K562 (cell line): Measurements from ENCODE around the gene CDC14B. TPM values are rescaled to one million over a fixed set of nuclear protein-coding genes. Genes with fewer than 3 reads are reported as not detected.

Experiments
- ATF7 ChIP-seq: fragments of 450-650 bp; IDR thresholded peaks from 2 replicates; pipeline ENCODE4 v1.7.1; 2014; ENCODE audit warnings: mild to moderate bottlenecking, moderate library complexity
- BMI1 ChIP-seq: fragments of 150-350 bp; IDR thresholded peaks from 2 replicates; pipeline ENCODE4 v1.6.1; 2014; ENCODE audit warnings: low read length
- FOXJ2 ChIP-seq: fragments of 200-800 bp; sonication (Bioruptor generic); IDR thresholded peaks from 2 replicates; pipeline ENCODE4 v1.6.1; 2016; ENCODE audit warnings: missing genetic modification characterization, missing compliant biosample characterization
- L3MBTL2 ChIP-seq: fragments of 450-650 bp; IDR thresholded peaks from 2 replicates; pipeline ENCODE4 v1.6.1; 2016; ENCODE audit warnings: mild to moderate bottlenecking, moderate library complexity
- MTA3 ChIP-seq: fragments of 450-650 bp; formaldehyde crosslinking; IDR thresholded peaks from 2 replicates; pipeline ENCODE4 v1.6.1; 2017; ENCODE audit warnings: mild to moderate bottlenecking, borderline replicate concordance
- NCOA1 ChIP-seq: fragments of 450-650 bp; IDR thresholded peaks from 2 replicates; pipeline ENCODE4 v1.6.1; 2016; ENCODE audit warnings: low read depth
- NR2C2 ChIP-seq, 2 experiments: fragments of 200-800 bp in 1 of 2; sonication (Bioruptor generic) in 1 of 2; sonication (generic) in 1 of 2; formaldehyde crosslinking in 1 of 2; IDR thresholded peaks; 2 replicates each; pipeline versions ENCODE4 v1.6.1 to v1.8.0; 2016 to 2022; ENCODE audit warnings: mild to moderate bottlenecking in 1 of 2, missing compliant biosample characterization in 1 of 2, missing genetic modification characterization in 1 of 2, missing genetic modification reagents in 1 of 2
- POLR2AphosphoS5 ChIP-seq: IDR thresholded peaks from 2 replicates; pipeline ENCODE4 v1.6.1; 2011; ENCODE audit warnings: mild to moderate bottlenecking, low read depth, low read length, moderate library complexity; ENCODE audit not compliant: control insufficient read depth, insufficient read depth
- POLR2G ChIP-seq: fragments of 200-400 bp; formaldehyde crosslinking; IDR thresholded peaks from 2 replicates; pipeline ENCODE4 v1.6.1; 2017; ENCODE audit warnings: low read depth, mild to moderate bottlenecking, antibody characterized with exemption, low read length, moderate library complexity
- RBFOX2 ChIP-seq: fragments of 200-400 bp; formaldehyde crosslinking; IDR thresholded peaks from 2 replicates; pipeline ENCODE4 v1.6.1; 2017; ENCODE audit warnings: low read depth, mild to moderate bottlenecking, low read length, moderate library complexity
- RBM25 ChIP-seq: fragments of 200-400 bp; formaldehyde crosslinking; IDR thresholded peaks from 2 replicates; pipeline ENCODE4 v1.6.1; 2018; ENCODE audit warnings: low read length, low read depth, moderate library complexity; ENCODE audit not compliant: severe bottlenecking
- SRSF7 ChIP-seq: fragments of 200-400 bp; formaldehyde crosslinking; optimal IDR thresholded peaks from 2 replicates; pipeline ENCODE3; 2017; ENCODE audit warnings: mild to moderate bottlenecking, low read depth, low read length
- TARDBP ChIP-seq: fragments of 450-650 bp; IDR thresholded peaks from 2 replicates; pipeline ENCODE4 v1.6.1; 2016
- TBL1XR1 ChIP-seq, 2 experiments: IDR thresholded peaks; 2 replicates each; pipeline ENCODE4 v1.6.1; 2012; ENCODE audit warnings: improper control_type of control experiment in 2 of 2, low read length in 2 of 2, mild to moderate bottlenecking in 1 of 2
- ZKSCAN8 ChIP-seq: fragments of 200-800 bp; sonication (Bioruptor generic); IDR thresholded peaks from 2 replicates; pipeline ENCODE4 v1.6.1; 2016; ENCODE audit warnings: missing genetic modification characterization, missing compliant biosample characterization
- polyA plus RNA-seq, 8 experiments: library from polyadenylated mRNA; depleted of rRNA in 4 of 8; stranded (reverse) in 5 of 8; unstranded in 3 of 8; fragments of >200 nt; fragmentation: Nextera tagmentation in 2 of 8; fragmentation: Illumina TruSeq in 1 of 8; extraction: Ambion mirVana in 2 of 8; extraction: Trizol in 1 of 8; gene quantifications; 2 replicates each; pipeline versions ENCODE4 v1.2.1 to v1.2.3, GENCODE V29; 2011 to 2014; ENCODE audit warnings: inconsistent platforms in 1 of 8, missing spikeins in 1 of 8
- total RNA-seq, 7 experiments: library from RNA; depleted of rRNA in 6 of 7; stranded (reverse); fragments of >200 nt in 6 of 7; fragmentation: Illumina TruSeq in 2 of 7; extraction: Trizol in 2 of 7; gene quantifications; 2 replicates each; pipeline versions ENCODE4 v1.2.1 to v1.2.3, GENCODE V29; 2011 to 2021; ENCODE audit warnings: low replicate concordance in 1 of 7
- TF ChIP-seq, protein P1 (sequence below), 2 experiments: IDR thresholded peaks; 2 replicates each; pipeline ENCODE4 v1.6.1; 2012; ENCODE audit warnings: improper control_type of control experiment in 2 of 2, low read depth in 2 of 2, low read length in 2 of 2, borderline replicate concordance in 1 of 2
- TF ChIP-seq, protein P2 (sequence below), 3 experiments: IDR thresholded peaks in 2 of 3; conservative IDR thresholded peaks in 1 of 3; 2 replicates each; pipeline ENCODE4 v1.5.1; 2011 to 2012; ENCODE audit warnings: low read length in 3 of 3, mild to moderate bottlenecking in 3 of 3, control low read depth in 2 of 3, improper control_type of control experiment in 1 of 3, inconsistent platforms in 1 of 3, low read depth in 1 of 3, mixed read lengths in 1 of 3, moderate library complexity in 1 of 3; ENCODE audit not compliant: insufficient read depth in 2 of 3
- TF ChIP-seq, protein P3 (sequence below), 2 experiments: fragments of 200-800 bp in 1 of 2; sonication (Bioruptor generic) in 1 of 2; sonication (generic) in 1 of 2; formaldehyde crosslinking in 1 of 2; IDR thresholded peaks in 1 of 2; conservative IDR thresholded peaks in 1 of 2; 2 replicates each; pipeline versions ENCODE4 v1.5.0 to v1.6.1; 2016 to 2020; ENCODE audit warnings: missing compliant biosample characterization in 1 of 2, missing genetic modification characterization in 1 of 2, missing genetic modification reagents in 1 of 2
- TF ChIP-seq, protein P4 (sequence below): fragments of 250-450 bp; sonication (Bioruptor Pico); IDR thresholded peaks from 2 replicates; pipeline ENCODE4 v1.4.0; 2020; ENCODE audit warnings: mild to moderate bottlenecking, moderate library complexity

The CDC14B gene
- total and polyA plus RNA-seq, 9 of the 15 experiments (the other 6 are each of a cell fraction or from before 2014, with no cell fraction given): 1.4 to 6.0 (median 3.8) TPM

DNA sequence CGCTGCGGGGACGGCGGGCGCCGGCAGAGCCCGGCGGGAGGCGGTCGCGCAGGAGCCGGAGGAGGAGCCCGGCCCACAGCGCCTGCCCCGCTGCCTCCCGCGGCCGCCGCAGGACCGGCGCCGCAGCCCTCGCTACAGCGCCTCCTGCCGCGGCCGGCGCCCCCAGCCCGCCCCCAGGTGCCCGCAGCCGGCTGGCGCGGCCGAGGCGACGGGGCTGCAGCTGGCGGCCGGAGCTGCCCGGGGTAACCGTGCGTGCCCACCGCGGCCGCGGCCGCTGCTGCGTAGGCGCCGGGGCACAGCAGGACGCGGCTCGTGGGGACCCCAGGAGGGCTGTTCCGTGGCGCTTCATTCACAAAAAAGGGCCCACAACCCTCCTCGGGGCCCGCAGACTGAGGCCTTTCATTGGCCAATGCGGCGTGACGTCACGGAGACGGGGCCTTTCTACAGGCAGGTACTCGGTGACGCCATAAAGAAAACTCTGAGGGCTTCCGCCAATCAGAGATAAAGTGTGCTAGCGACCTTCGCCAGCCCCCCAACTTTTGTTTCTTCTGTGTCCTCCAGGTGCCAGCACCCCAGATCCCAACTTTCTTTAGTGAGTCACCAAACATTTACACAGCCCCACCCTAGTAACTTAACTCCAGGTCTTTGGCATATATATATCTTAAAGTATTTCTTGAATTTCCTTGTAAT, at the start of gene CDC14B (continued):
- TF ChIP-seq L3MBTL2 (peak; percentile 35; the same call in 1 of the 2 replicates), MTA3 (peak; percentile 94), BMI1 (no peak), ATF7 (peak; percentile 90), RBM25 (peak; percentile 26), POLR2AphosphoS5 (no peak), TARDBP (peak; percentile 77; the same call in 1 of the 2 replicates), POLR2G (peak; percentile 56; the same call in 1 of the 2 replicates), ZKSCAN8 (CRISPR knock-in tag) (no peak), NR2C2 (CRISPR knock-in tag; IDR thresholded peaks at IDR 0.05) (no peak), NR2C2 (tag; IDR thresholded peaks at IDR 0.05) (0 out of 2 replicates have a peak, but pooled peaks have one; percentile 15), SRSF7 (no peak), FOXJ2 (no peak), RBFOX2 (peak; percentile 48; the same call in 1 of the 2 replicates), TBL1XR1 (IDR thresholded peaks at IDR 0.05; ENCODE audit: low read length in 2 of 2) (peak in 1 of 2 experiments; percentile 36; a peak in 1 of 4 replicates), NCOA1 (peak; percentile 79)
- TF ChIP-seq, protein P1, sequence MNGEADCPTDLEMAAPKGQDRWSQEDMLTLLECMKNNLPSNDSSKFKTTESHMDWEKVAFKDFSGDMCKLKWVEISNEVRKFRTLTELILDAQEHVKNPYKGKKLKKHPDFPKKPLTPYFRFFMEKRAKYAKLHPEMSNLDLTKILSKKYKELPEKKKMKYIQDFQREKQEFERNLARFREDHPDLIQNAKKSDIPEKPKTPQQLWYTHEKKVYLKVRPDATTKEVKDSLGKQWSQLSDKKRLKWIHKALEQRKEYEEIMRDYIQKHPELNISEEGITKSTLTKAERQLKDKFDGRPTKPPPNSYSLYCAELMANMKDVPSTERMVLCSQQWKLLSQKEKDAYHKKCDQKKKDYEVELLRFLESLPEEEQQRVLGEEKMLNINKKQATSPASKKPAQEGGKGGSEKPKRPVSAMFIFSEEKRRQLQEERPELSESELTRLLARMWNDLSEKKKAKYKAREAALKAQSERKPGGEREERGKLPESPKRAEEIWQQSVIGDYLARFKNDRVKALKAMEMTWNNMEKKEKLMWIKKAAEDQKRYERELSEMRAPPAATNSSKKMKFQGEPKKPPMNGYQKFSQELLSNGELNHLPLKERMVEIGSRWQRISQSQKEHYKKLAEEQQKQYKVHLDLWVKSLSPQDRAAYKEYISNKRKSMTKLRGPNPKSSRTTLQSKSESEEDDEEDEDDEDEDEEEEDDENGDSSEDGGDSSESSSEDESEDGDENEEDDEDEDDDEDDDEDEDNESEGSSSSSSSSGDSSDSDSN (IDR thresholded peaks at IDR 0.05; ENCODE audit: borderline replicate concordance in 1 of 2, low read depth in 2 of 2, low read length in 2 of 2): peak; percentile 89 to 95; a peak in 3 of 4 replicates
- TF ChIP-seq, protein P2, sequence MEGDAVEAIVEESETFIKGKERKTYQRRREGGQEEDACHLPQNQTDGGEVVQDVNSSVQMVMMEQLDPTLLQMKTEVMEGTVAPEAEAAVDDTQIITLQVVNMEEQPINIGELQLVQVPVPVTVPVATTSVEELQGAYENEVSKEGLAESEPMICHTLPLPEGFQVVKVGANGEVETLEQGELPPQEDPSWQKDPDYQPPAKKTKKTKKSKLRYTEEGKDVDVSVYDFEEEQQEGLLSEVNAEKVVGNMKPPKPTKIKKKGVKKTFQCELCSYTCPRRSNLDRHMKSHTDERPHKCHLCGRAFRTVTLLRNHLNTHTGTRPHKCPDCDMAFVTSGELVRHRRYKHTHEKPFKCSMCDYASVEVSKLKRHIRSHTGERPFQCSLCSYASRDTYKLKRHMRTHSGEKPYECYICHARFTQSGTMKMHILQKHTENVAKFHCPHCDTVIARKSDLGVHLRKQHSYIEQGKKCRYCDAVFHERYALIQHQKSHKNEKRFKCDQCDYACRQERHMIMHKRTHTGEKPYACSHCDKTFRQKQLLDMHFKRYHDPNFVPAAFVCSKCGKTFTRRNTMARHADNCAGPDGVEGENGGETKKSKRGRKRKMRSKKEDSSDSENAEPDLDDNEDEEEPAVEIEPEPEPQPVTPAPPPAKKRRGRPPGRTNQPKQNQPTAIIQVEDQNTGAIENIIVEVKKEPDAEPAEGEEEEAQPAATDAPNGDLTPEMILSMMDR (IDR thresholded peaks at IDR 0.05 in 2 of 3, conservative IDR thresholded peaks at IDR 0.05 in 1 of 3; ENCODE audit: insufficient read depth in 2 of 3, low read depth in 1 of 3, low read length in 3 of 3): peak in 2 of 3 experiments; percentile 25 to 62; a peak in 3 of 6 replicates
- TF ChIP-seq, protein P3, sequence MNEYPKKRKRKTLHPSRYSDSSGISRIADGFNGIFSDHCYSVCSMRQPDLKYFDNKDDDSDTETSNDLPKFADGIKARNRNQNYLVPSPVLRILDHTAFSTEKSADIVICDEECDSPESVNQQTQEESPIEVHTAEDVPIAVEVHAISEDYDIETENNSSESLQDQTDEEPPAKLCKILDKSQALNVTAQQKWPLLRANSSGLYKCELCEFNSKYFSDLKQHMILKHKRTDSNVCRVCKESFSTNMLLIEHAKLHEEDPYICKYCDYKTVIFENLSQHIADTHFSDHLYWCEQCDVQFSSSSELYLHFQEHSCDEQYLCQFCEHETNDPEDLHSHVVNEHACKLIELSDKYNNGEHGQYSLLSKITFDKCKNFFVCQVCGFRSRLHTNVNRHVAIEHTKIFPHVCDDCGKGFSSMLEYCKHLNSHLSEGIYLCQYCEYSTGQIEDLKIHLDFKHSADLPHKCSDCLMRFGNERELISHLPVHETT (CRISPR knock-in tag; conservative IDR thresholded peaks at IDR 0.05 in 1 of 2, IDR thresholded peaks at IDR 0.05 in 1 of 2): peak in 1 of 2 experiments; percentile 68; a peak in 1 of 4 replicates
- TF ChIP-seq, protein P4, sequence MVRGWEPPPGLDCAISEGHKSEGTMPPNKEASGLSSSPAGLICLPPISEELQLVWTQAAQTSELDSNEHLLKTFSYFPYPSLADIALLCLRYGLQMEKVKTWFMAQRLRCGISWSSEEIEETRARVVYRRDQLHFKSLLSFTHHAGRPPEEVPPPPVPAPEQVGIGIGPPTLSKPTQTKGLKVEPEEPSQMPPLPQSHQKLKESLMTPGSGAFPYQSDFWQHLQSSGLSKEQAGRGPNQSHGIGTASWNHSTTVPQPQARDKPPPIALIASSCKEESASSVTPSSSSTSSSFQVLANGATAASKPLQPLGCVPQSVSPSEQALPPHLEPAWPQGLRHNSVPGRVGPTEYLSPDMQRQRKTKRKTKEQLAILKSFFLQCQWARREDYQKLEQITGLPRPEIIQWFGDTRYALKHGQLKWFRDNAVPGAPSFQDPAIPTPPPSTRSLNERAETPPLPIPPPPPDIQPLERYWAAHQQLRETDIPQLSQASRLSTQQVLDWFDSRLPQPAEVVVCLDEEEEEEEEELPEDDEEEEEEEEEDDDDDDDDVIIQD (CRISPR knock-in tag): no peak
